HCT116 (cell line): ENCODE measurements around the gene TRMT1. TPM values are rescaled to one million over a fixed set of nuclear protein-coding genes. Genes with fewer than 3 reads are reported as not detected.

Experiments
- ATAC-seq: fragments of 200-7000 bp; cut with Tn5 transposase; 2 replicates; pipeline ENCODE4 v1.9.1; 2020; ENCODE audit warnings: mild to moderate bottlenecking, moderate library complexity
- BruUV-seq: library from RNA; stranded (reverse); fragments of 400-500 nt; replicated peaks from 2 replicates; lab custom pipeline; 2021; lab: Mats Ljungman, UMichigan
- CTCF ChIA-PET: fragments of 300-600 bp; sonication (Branson Sonifier 250); formaldehyde crosslinking; loops from one replicate; lab custom pipeline; 2021; ENCODE audit warnings: antibody characterized with exemption; lab: Charles Lee
- POLR2A ChIA-PET: fragments of 300-600, 350-600 bp; sonication (Branson Sonifier 250); formaldehyde crosslinking; loops from one replicate; lab custom pipeline; 2021; ENCODE audit warnings: antibody characterized with exemption; lab: Charles Lee
- RAD21 ChIA-PET, 2 experiments: fragments of 300-600 bp; sonication (Branson Sonifier 250); formaldehyde crosslinking; loops; one replicate each; lab custom pipeline; 2023; ENCODE audit warnings: low total read pairs in 2 of 2; ENCODE audit not compliant: uncharacterized antibody in 2 of 2, unreplicated experiment in 2 of 2, low non-redundant PET in 1 of 2; lab: Charles Lee
- DNase-seq: peaks from one replicate; pipeline ENCODE4 v3.0.0-alpha.2; 2010; ENCODE audit warnings: low read depth, low spot score
- H2AFZ ChIP-seq: fragments of 200-600 bp; shearing (Covaris generic), sonication (generic); 2 replicates; pipeline ENCODE4 v1.6.1; 2017; ENCODE audit warnings: low read depth, mixed run types, mixed read lengths, antibody characterized with exemption, low read length; ENCODE audit not compliant: poor library complexity, severe bottlenecking
- H3K27ac ChIP-seq: 2 replicates; pipeline ENCODE4 v1.5.1; 2012; ENCODE audit warnings: low read depth, low read length
- H3K27me3 ChIP-seq: fragments of 200-600 bp; sonication (generic); 2 replicates; pipeline ENCODE4 v1.6.1; 2016; ENCODE audit warnings: mixed run types, low read length, mixed read lengths; ENCODE audit not compliant: insufficient read depth
- H3K36me3 ChIP-seq, 2 experiments: fragments of 200-500 bp in 1 of 2; fragments of 200-600 bp in 1 of 2; sonication (Bioruptor generic) in 1 of 2; sonication (generic) in 1 of 2; 2 replicates each; pipeline versions ENCODE4 v1.5.1 to v1.6.1; 2014 to 2016; ENCODE audit warnings: low read length in 2 of 2, inconsistent platforms in 1 of 2, mixed read lengths in 1 of 2, mixed run types in 1 of 2; ENCODE audit not compliant: insufficient read depth in 2 of 2, control insufficient read depth in 1 of 2
- H3K4me1 ChIP-seq, 2 experiments: fragments of 200-600 bp in 1 of 2; sonication (generic) in 1 of 2; 2 replicates each; pipeline versions ENCODE4 v1.5.1 to v1.6.1; 2012 to 2017; ENCODE audit warnings: low read length in 2 of 2, inconsistent platforms in 1 of 2, mild to moderate bottlenecking in 1 of 2, mixed read lengths in 1 of 2, mixed run types in 1 of 2, moderate library complexity in 1 of 2; ENCODE audit not compliant: insufficient read depth in 2 of 2, control insufficient read depth in 1 of 2
- H3K4me2 ChIP-seq: fragments of 200-600 bp; sonication (generic); 2 replicates; pipeline ENCODE4 v1.6.1; 2017; ENCODE audit warnings: mixed run types, low read length, mixed read lengths
- H3K4me3 ChIP-seq, 2 experiments: fragments of 200-600 bp in 1 of 2; sonication (generic) in 1 of 2; replicated peaks in 1 of 2; 2 replicates each; pipeline ENCODE4 v1.5.1; 2011 to 2016; ENCODE audit warnings: low read length in 2 of 2, control low read depth in 1 of 2, low read depth in 1 of 2, mild to moderate bottlenecking in 1 of 2, mixed read lengths in 1 of 2, mixed run types in 1 of 2
- H3K79me2 ChIP-seq: fragments of 200-600 bp; sonication (generic); 2 replicates; pipeline ENCODE4 v1.6.1; 2017; ENCODE audit warnings: mild to moderate bottlenecking, mixed run types, low read length, moderate library complexity, mixed read lengths; ENCODE audit not compliant: insufficient read depth
- H3K9ac ChIP-seq: fragments of 200-600 bp; sonication (generic); 2 replicates; pipeline ENCODE4 v1.6.1; 2016; ENCODE audit warnings: low read length, mixed read lengths
- H3K9me2 ChIP-seq: fragments of 200-600 bp; sonication (generic), shearing (Covaris generic); 2 replicates; pipeline ENCODE4 v1.6.1; 2017; ENCODE audit warnings: mixed run types, mild to moderate bottlenecking, moderate library complexity; ENCODE audit not compliant: insufficient read depth
- H3K9me3 ChIP-seq, 2 experiments: fragments of 200-500 bp in 1 of 2; fragments of 200-600 bp in 1 of 2; sonication (Bioruptor generic) in 1 of 2; sonication (generic) in 1 of 2; 2 replicates each; pipeline ENCODE4 v1.6.1; 2014 to 2017; ENCODE audit warnings: low read length in 2 of 2, mixed read lengths in 2 of 2, inconsistent platforms in 1 of 2, low read depth in 1 of 2, mild to moderate bottlenecking in 1 of 2, mixed run types in 1 of 2, moderate library complexity in 1 of 2; ENCODE audit not compliant: control insufficient read depth in 1 of 2, insufficient read depth in 1 of 2
- H4K20me1 ChIP-seq: fragments of 200-600 bp; sonication (generic), shearing (Covaris generic); 2 replicates; pipeline ENCODE4 v1.6.1; 2017; ENCODE audit warnings: mixed run types, mild to moderate bottlenecking, moderate library complexity; ENCODE audit not compliant: insufficient read depth
- CEBPB ChIP-seq: IDR thresholded peaks from 2 replicates; pipeline ENCODE4 v1.6.1; 2012; ENCODE audit warnings: low read depth
- EGR1 ChIP-seq: IDR thresholded peaks from 2 replicates; pipeline ENCODE4 v1.6.1; 2012; ENCODE audit warnings: low read depth
- EZH2phosphoT487 ChIP-seq: fragments of 200-600 bp; IDR thresholded peaks from 2 replicates; pipeline ENCODE4 v1.6.1; 2018; ENCODE audit warnings: antibody characterized with exemption, borderline replicate concordance
- JUND ChIP-seq: IDR thresholded peaks from 2 replicates; pipeline ENCODE4 v1.6.1; 2012
- ZNF274 ChIP-seq: fragments of 200-500 bp; sonication (Bioruptor generic); IDR thresholded peaks from 2 replicates; pipeline ENCODE4 v1.6.1; 2014; ENCODE audit warnings: mild to moderate bottlenecking, low read depth, low read length, inconsistent platforms
- intact Hi-C: fragments of 100-400 bp; cut with micrococcal nuclease; formaldehyde crosslinking; loops from 2 replicates; pipeline ENCODE4 v1.10.0; 2022
- total RNA-seq: library from RNA; stranded (reverse); gene quantifications from one replicate; pipeline ENCODE4 v1.2.1, GENCODE V29; 2021; ENCODE audit not compliant: unreplicated experiment
- TF ChIP-seq, protein P1 (sequence below): IDR thresholded peaks from 2 replicates; pipeline ENCODE4 v1.6.1; 2012; ENCODE audit warnings: low read depth
- TF ChIP-seq, protein P2 (sequence below): IDR thresholded peaks from 2 replicates; pipeline ENCODE4 v1.6.1; 2011; ENCODE audit warnings: mild to moderate bottlenecking, low read length, moderate library complexity; ENCODE audit not compliant: insufficient replicate concordance; ENCODE audit errors: extremely low read depth
- TF ChIP-seq, protein P3 (sequence below), 3 experiments: fragments of 200-600 bp in 1 of 3; sonication (generic) in 1 of 3; IDR thresholded peaks in 2 of 3; conservative IDR thresholded peaks in 1 of 3; 2 replicates each; pipeline ENCODE4 v1.5.1; 2012 to 2017; ENCODE audit warnings: low read depth in 2 of 3, low read length in 2 of 3, antibody characterized with exemption in 1 of 3, borderline replicate concordance in 1 of 3, control low read depth in 1 of 3, mild to moderate bottlenecking in 1 of 3, mixed read lengths in 1 of 3, mixed run types in 1 of 3, moderate library complexity in 1 of 3; ENCODE audit not compliant: insufficient read depth in 1 of 3

TRMT1 gene
- total RNA-seq, 1 experiment from 2014 or later, result 84.4 TPM

DNA sequence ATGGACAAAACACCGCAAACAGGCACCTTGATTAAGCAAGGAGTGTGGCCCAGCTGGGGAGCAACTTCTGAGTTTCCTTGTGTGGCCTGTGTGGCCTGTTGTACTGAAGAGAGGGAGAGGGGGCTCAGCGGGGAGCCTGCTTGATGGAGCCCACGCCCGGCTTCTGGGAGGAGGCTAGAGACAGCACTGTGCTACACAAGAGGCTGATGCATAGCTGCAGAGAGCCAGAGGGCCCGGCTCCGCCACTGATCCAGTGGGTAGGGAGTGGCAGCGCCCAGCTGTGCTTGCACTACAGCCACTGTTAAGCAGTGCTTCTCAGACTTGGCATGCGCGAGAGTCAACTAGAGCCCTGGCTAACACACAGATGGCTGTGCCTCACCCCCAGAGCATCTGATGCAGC lies 32.9 kb downstream of the TRMT1 start:
- H3K9ac ChIP-seq, result no peak overlapping the region
- TF ChIP-seq, protein P1, sequence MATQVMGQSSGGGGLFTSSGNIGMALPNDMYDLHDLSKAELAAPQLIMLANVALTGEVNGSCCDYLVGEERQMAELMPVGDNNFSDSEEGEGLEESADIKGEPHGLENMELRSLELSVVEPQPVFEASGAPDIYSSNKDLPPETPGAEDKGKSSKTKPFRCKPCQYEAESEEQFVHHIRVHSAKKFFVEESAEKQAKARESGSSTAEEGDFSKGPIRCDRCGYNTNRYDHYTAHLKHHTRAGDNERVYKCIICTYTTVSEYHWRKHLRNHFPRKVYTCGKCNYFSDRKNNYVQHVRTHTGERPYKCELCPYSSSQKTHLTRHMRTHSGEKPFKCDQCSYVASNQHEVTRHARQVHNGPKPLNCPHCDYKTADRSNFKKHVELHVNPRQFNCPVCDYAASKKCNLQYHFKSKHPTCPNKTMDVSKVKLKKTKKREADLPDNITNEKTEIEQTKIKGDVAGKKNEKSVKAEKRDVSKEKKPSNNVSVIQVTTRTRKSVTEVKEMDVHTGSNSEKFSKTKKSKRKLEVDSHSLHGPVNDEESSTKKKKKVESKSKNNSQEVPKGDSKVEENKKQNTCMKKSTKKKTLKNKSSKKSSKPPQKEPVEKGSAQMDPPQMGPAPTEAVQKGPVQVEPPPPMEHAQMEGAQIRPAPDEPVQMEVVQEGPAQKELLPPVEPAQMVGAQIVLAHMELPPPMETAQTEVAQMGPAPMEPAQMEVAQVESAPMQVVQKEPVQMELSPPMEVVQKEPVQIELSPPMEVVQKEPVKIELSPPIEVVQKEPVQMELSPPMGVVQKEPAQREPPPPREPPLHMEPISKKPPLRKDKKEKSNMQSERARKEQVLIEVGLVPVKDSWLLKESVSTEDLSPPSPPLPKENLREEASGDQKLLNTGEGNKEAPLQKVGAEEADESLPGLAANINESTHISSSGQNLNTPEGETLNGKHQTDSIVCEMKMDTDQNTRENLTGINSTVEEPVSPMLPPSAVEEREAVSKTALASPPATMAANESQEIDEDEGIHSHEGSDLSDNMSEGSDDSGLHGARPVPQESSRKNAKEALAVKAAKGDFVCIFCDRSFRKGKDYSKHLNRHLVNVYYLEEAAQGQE, result no peak
- TF ChIP-seq EZH2phosphoT487 (no peak), CEBPB (no peak), ZNF274 (no peak), JUND (no peak), EGR1 (no peak)
- TF ChIP-seq, protein P2, sequence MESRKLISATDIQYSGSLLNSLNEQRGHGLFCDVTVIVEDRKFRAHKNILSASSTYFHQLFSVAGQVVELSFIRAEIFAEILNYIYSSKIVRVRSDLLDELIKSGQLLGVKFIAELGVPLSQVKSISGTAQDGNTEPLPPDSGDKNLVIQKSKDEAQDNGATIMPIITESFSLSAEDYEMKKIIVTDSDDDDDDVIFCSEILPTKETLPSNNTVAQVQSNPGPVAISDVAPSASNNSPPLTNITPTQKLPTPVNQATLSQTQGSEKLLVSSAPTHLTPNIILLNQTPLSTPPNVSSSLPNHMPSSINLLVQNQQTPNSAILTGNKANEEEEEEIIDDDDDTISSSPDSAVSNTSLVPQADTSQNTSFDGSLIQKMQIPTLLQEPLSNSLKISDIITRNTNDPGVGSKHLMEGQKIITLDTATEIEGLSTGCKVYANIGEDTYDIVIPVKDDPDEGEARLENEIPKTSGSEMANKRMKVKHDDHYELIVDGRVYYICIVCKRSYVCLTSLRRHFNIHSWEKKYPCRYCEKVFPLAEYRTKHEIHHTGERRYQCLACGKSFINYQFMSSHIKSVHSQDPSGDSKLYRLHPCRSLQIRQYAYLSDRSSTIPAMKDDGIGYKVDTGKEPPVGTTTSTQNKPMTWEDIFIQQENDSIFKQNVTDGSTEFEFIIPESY, result no peak
- TF ChIP-seq, protein P3, sequence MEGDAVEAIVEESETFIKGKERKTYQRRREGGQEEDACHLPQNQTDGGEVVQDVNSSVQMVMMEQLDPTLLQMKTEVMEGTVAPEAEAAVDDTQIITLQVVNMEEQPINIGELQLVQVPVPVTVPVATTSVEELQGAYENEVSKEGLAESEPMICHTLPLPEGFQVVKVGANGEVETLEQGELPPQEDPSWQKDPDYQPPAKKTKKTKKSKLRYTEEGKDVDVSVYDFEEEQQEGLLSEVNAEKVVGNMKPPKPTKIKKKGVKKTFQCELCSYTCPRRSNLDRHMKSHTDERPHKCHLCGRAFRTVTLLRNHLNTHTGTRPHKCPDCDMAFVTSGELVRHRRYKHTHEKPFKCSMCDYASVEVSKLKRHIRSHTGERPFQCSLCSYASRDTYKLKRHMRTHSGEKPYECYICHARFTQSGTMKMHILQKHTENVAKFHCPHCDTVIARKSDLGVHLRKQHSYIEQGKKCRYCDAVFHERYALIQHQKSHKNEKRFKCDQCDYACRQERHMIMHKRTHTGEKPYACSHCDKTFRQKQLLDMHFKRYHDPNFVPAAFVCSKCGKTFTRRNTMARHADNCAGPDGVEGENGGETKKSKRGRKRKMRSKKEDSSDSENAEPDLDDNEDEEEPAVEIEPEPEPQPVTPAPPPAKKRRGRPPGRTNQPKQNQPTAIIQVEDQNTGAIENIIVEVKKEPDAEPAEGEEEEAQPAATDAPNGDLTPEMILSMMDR (IDR thresholded peaks at IDR 0.05 in 2 of 3, conservative IDR thresholded peaks at IDR 0.05 in 1 of 3; ENCODE audit: borderline replicate concordance in 1 of 3, insufficient read depth in 1 of 3, low read depth in 2 of 3, low read length in 2 of 3), result no peak
- TF ChIP-seq, all 23 proteins: peak for 0
- POLR2A ChIA-PET, result no interaction called here
- intact Hi-C loops, result no loop called here
- no peaks in the 10 kb centered on the region for H3K27me3 ChIP-seq
- CTCF ChIA-PET, result interaction anchor here (2.5 kb wide), 1 partner anchor 10 kb away, joined by 9 read pairs; no protein-coding TSS in a partner anchor
- no peak overlapping the region for H3K4me3 ChIP-seq
- H4K20me1 ChIP-seq, result no peaks in the 10 kb centered on the region
- no peak overlapping the region for H3K27ac ChIP-seq
- H3K36me3 ChIP-seq, result no peaks in the 10 kb centered on the region
- ATAC-seq (no peak), DNase-seq (no peak)
- no peaks in the 10 kb centered on the region for H3K79me2 ChIP-seq
- RAD21 ChIA-PET, result no interaction called here
- no peak overlapping the region for H2AFZ ChIP-seq
- H3K4me1 ChIP-seq, result peaks cover 16 to 17% of the 10 kb centered on the region in 2 experiments
- H3K9me2 ChIP-seq, result no peaks in the 10 kb centered on the region
- H3K4me2 ChIP-seq, result no peak overlapping the region
- no TSS peak for BruUV-seq
- no peaks in the 10 kb centered on the region for H3K9me3 ChIP-seq
